ENCODE results near the gene TMTC4. TPM values are rescaled to one million over a fixed set of nuclear protein-coding genes. Genes with fewer than 3 reads are reported as not detected.

TMTC4 gene
- total and polyA plus RNA-seq, 2 of the 4 experiments (the other 2 are of a cell fraction) = 8.4 to 14.3 TPM

DNA sequence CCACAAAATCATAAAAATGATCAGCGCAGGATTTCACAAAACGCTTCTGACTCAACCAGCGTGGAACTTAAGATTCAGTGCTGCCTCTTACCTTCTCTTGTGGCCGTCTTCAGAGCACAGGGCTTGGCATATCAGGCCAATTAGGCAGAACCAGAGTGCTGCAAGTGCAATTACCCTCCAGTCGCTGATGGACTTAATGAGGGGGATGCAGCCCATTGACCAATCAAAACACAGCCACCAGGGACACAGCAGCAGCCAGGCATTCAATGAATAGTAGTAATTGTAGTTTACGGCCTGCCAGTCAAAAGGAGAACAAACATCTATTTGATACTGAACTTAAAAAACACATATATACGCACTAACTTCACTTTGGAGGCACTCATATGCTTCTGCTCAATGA is 38.2 kb downstream of the TMTC4 start:
- H3K4ac ChIP-seq (ENCODE audit: low read depth, low read length) = no peak overlapping the region
- H2BK120ac ChIP-seq (ENCODE audit: low read depth, low read length) = no peak overlapping the region
- H3K4me2 ChIP-seq (ENCODE audit: low read depth, low read length) = no peak overlapping the region
- no peak overlapping the region for H2AFZ ChIP-seq (replicated peaks; ENCODE audit: low read length, poor library complexity)
- peaks cover 5% of the 10 kb centered on the region for H3K4me1 ChIP-seq (ENCODE audit: control insufficient read depth, insufficient read depth, low read length)
- no peaks in the 10 kb centered on the region for H3K27me3 ChIP-seq (ENCODE audit: control insufficient read depth, insufficient read depth, low read length)
- H2AK5ac ChIP-seq (ENCODE audit: low read depth, low read length) = no peak overlapping the region
- H3K14ac ChIP-seq (replicated peaks; ENCODE audit: low read depth, low read length) = no peak overlapping the region
- dilution Hi-C loops (cut with HindIII; ENCODE audit: low sequenced_read_pairs, unreplicated experiment) = no loop called here
- H2AK9ac ChIP-seq (replicated peaks; ENCODE audit: low read depth, low read length, poor library complexity) = no peak overlapping the region
- POLR2A ChIA-PET (ENCODE audit: unreplicated experiment) = no interaction called here
- peaks cover 10% of the 10 kb centered on the region; the same call in 1 of the 2 replicates for H3K9me1 ChIP-seq (ENCODE audit: insufficient read depth, low read length)
- intact Hi-C loops (cut with micrococcal nuclease) = no loop called here
- H4K20me1 ChIP-seq (ENCODE audit: insufficient read depth, low read length) = no peaks in the 10 kb centered on the region
- no peak overlapping the region for H2BK15ac ChIP-seq (ENCODE audit: low read depth, low read length)
- no peak overlapping the region for H3K18ac ChIP-seq (ENCODE audit: low read depth, low read length)
- CTCF ChIA-PET = no interaction called here
- in situ Hi-C loops (cut with MboI; ENCODE audit: low sequenced_read_pairs) = no loop called here
- H2BK5ac ChIP-seq (ENCODE audit: low read depth, low read length, poor library complexity, severe bottlenecking) = no peak overlapping the region
- H3K79me1 ChIP-seq (ENCODE audit: low read depth in 1 of 2, low read length in 2 of 2) = no peaks in the 10 kb centered on the region
- no peak overlapping the region for H4K5ac ChIP-seq (ENCODE audit: low read depth, low read length)
- ATAC-seq (ENCODE audit: low read depth) (no peak), DNase-seq (no peak)
- no peak overlapping the region for H4K8ac ChIP-seq (ENCODE audit: low read depth in 2 of 2, low read length in 2 of 2)
- no peak overlapping the region for H3K23ac ChIP-seq (ENCODE audit: low read depth, low read length)
- H3K56ac ChIP-seq (ENCODE audit: extremely low read depth, insufficient read depth, low read length) = no peak overlapping the region
- no peaks in the 10 kb centered on the region for H3K9me3 ChIP-seq (ENCODE audit: control insufficient read depth, insufficient read depth, low read length)
- no peak overlapping the region for H3K9ac ChIP-seq (ENCODE audit: low read depth, low read length)
- no peak for TF ChIP-seq MAZ (IDR thresholded peaks at IDR 0.05; ENCODE audit: borderline replicate concordance, low read depth, low read length)
- BruUV-seq (replicated peaks) = no TSS peak
- whole genome bisulfite sequencing, 2 experiments (ENCODE audit: extremely low coverage in 2 of 2, insufficient read length in 1 of 2) = 100% methylated on average over 4 of the region's 7 CpGs; no CpG with 5 or more reads in 1 of the 2 experiments
- peaks cover 22% of the 10 kb centered on the region for H3K36me3 ChIP-seq (ENCODE audit: control insufficient read depth, insufficient read depth, low read length)
- no peak overlapping the region for H3K27ac ChIP-seq (ENCODE audit: insufficient read depth, low read length)
- H2BK20ac ChIP-seq (ENCODE audit: low read depth, low read length) = no peak overlapping the region
- no peak overlapping the region for H3K4me3 ChIP-seq (ENCODE audit: insufficient read depth, low read depth, low read length)
- H4K91ac ChIP-seq (ENCODE audit: insufficient read depth, low read depth, low read length) = no peak overlapping the region

Data from IMR-90 (cell line).